GM12892 (cell line): ENCODE measurements around the gene ZNF668. TPM values are rescaled to one million over a fixed set of nuclear protein-coding genes. Genes with fewer than 3 reads are reported as not detected.

Experiments
- DNase-seq: peaks from one replicate; pipeline ENCODE4 v3.0.0; 2011; ENCODE audit not compliant: insufficient read length
- FAIRE-seq: peaks from 2 replicates; lab custom pipeline; 2011; peaks lifted over from hg19 to GRCh38; lab: Jason Lieb, UNC
- POLR2A ChIP-seq: IDR thresholded peaks from 2 replicates; pipeline ENCODE4 v1.6.1; 2011; ENCODE audit warnings: low read depth, low read length, control low read depth
- POLR2AphosphoS5 ChIP-seq: IDR thresholded peaks from 2 replicates; pipeline ENCODE4 v1.6.1; 2011; ENCODE audit warnings: low read depth, low read length, control low read depth
- TAF1 ChIP-seq: IDR thresholded peaks from 2 replicates; pipeline ENCODE4 v1.6.1; 2011; ENCODE audit warnings: low read depth, mild to moderate bottlenecking, control low read depth, low read length, borderline replicate concordance
- polyA plus RNA-seq: library from polyadenylated mRNA; unstranded; fragments of >200 nt; gene quantifications from one replicate; pipeline ENCODE4 v1.2.1, GENCODE V29; 2012; ENCODE audit warnings: missing spikeins, inconsistent platforms; ENCODE audit not compliant: missing spikeins

The ZNF668 gene
- polyA plus RNA-seq: 3.2 TPM

GRCh38 chr16:31073970-31074813 lies at the start of gene ZNF668, which contains the start of gene ZNF646:
Gene ZNF668, minus strand, starts transcription at chr16:31074240. Its CDS starts 9,781 bp downstream, at chr16:31064459.
Gene ZNF646, plus strand, starts transcription at chr16:31074422. Its CDS starts 1,903 bp downstream, at chr16:31076325.
- peak; percentile 67; the same call in 1 of the 2 replicates for TF ChIP-seq TAF1
- peak; percentile 91 for TF ChIP-seq POLR2A
- peak; percentile 92 for TF ChIP-seq POLR2AphosphoS5
- FAIRE-seq: peak; percentile 95
- DNase-seq: peak; percentile 92

- DNase-seq (no peak), FAIRE-seq (no peak)
- no peak for TF ChIP-seq POLR2A
- TF ChIP-seq POLR2AphosphoS5: no peak
- no peak for TF ChIP-seq TAF1
Measured at GRCh38 chr16:31120129-31120528, 46.1 kb upstream of the ZNF668 start.

GRCh38 chr16:31118223-31119155 lies 44.4 kb upstream of the ZNF668 start:
- FAIRE-seq (no peak), DNase-seq (no peak)
- TF ChIP-seq TAF1 (no peak), POLR2A (no peak), POLR2AphosphoS5 (no peak)

GRCh38 chr16:31117384-31118222 lies 43.6 kb upstream of the ZNF668 start, which contains the start of gene KAT8:
Gene KAT8, plus strand, starts transcription at chr16:31117664. Its CDS starts 18 bp downstream, at chr16:31117682.
- TF ChIP-seq POLR2A (peak; percentile 92), TAF1 (0 out of 2 replicates have a peak, but pooled peaks have one; percentile 70), POLR2AphosphoS5 (peak; percentile 83)
- peak; percentile 97 for FAIRE-seq

GRCh38 chr16:31114468-31114867 lies 40.4 kb upstream of the ZNF668 start:
- no peak for DNase-seq
- no peak for TF ChIP-seq POLR2AphosphoS5
- no peak for TF ChIP-seq TAF1
- TF ChIP-seq POLR2A: no peak
- FAIRE-seq: no peak

More at GRCh38 chr16:31117384-31118222, 43.6 kb upstream of the ZNF668 start, which contains the start of gene KAT8:
- peak; percentile 97 for DNase-seq

GRCh38 chr16:31113121-31114120 lies 39.4 kb upstream of the ZNF668 start:
- no peak for TF ChIP-seq POLR2AphosphoS5
- no peak for TF ChIP-seq POLR2A
- TF ChIP-seq TAF1: no peak
- FAIRE-seq (no peak), DNase-seq (no peak)

GRCh38 chr16:31112711-31113110 lies 38.7 kb upstream of the ZNF668 start:
- no peak for TF ChIP-seq TAF1
- TF ChIP-seq POLR2AphosphoS5: no peak
- no peak for TF ChIP-seq POLR2A
- FAIRE-seq: no peak
- DNase-seq: no peak

GRCh38 chr16:31111881-31112466 lies 37.9 kb upstream of the ZNF668 start:
- TF ChIP-seq POLR2A (no peak), TAF1 (no peak), POLR2AphosphoS5 (no peak)
- DNase-seq (no peak), FAIRE-seq (no peak)
